H1 (cell line): Measurements from ENCODE around the gene GDE1. TPM values are rescaled to one million over a fixed set of nuclear protein-coding genes. Genes with fewer than 3 reads are reported as not detected.

ENCODE experiments used
- CTCF ChIA-PET: fragments of 300-600 bp; sonication (Branson Sonifier 250); formaldehyde crosslinking; loops from one replicate; lab custom pipeline; 2021; ENCODE audit not compliant: partially characterized antibody; lab: Charles Lee
- POLR2A ChIA-PET: fragments of 300-600 bp; sonication (Branson Sonifier 250); formaldehyde crosslinking; loops from one replicate; lab custom pipeline; 2021; ENCODE audit warnings: inconsistent platforms; ENCODE audit not compliant: partially characterized antibody; lab: Charles Lee
- DNase-seq, 2 experiments: peaks; one replicate each; pipeline versions ENCODE4 v3.0.0 to v3.0.0-alpha.2; 2010 to 2022; ENCODE audit warnings: low spot score in 2 of 2, low read depth in 1 of 2, mixed read lengths in 1 of 2
- FAIRE-seq: peaks from 2 replicates; lab custom pipeline; 2011; peaks lifted over from hg19 to GRCh38; lab: Jason Lieb, UNC
- H2AFZ ChIP-seq: 2 replicates; pipeline ENCODE4 v1.8.1; 2012; ENCODE audit warnings: low read length, inconsistent platforms
- H2AK5ac ChIP-seq: 2 replicates; pipeline ENCODE4 v1.6.1; 2013; ENCODE audit warnings: low read depth, low read length
- H2BK120ac ChIP-seq: replicated peaks from 2 replicates; pipeline ENCODE3; 2013; ENCODE audit warnings: low read depth, low read length, inconsistent platforms
- H2BK12ac ChIP-seq: 2 replicates; pipeline ENCODE4 v1.6.1; 2013; ENCODE audit warnings: low read depth, low read length
- H2BK15ac ChIP-seq: 2 replicates; pipeline ENCODE4 v1.6.1; 2013; ENCODE audit warnings: low read length
- H2BK20ac ChIP-seq: 2 replicates; pipeline ENCODE4 v1.6.1; 2013; ENCODE audit warnings: low read length
- H2BK5ac ChIP-seq: 2 replicates; pipeline ENCODE4 v1.6.1; 2013; ENCODE audit warnings: low read depth, low read length
- H3K14ac ChIP-seq: 2 replicates; pipeline ENCODE4 v1.6.1; 2013; ENCODE audit warnings: inconsistent platforms; ENCODE audit not compliant: insufficient read length
- H3K18ac ChIP-seq: 2 replicates; pipeline ENCODE4 v1.6.1; 2013; ENCODE audit warnings: low read length; ENCODE audit errors: extremely low read depth
- H3K23ac ChIP-seq: 2 replicates; pipeline ENCODE4 v1.6.1; 2013; ENCODE audit warnings: inconsistent platforms; ENCODE audit not compliant: insufficient read length
- H3K23me2 ChIP-seq: 2 replicates; pipeline ENCODE4 v1.6.1; 2013; ENCODE audit warnings: low read depth, low read length
- H3K27ac ChIP-seq: 2 replicates; pipeline ENCODE4 v1.6.1; 2011; ENCODE audit warnings: low read depth, low read length, inconsistent platforms
- H3K27me3 ChIP-seq, 4 experiments: replicated peaks in 1 of 4; 1 replicate in 1 of 4; 2 replicates in 3 of 4; pipeline versions ENCODE4 v1.6.1 to v1.8.1; 2011 to 2013; ENCODE audit warnings: low read length in 3 of 4, mild to moderate bottlenecking in 3 of 4, inconsistent platforms in 2 of 4, mixed read lengths in 2 of 4, moderate library complexity in 1 of 4; ENCODE audit not compliant: control insufficient read depth in 3 of 4, insufficient read depth in 3 of 4; ENCODE audit errors: extremely low read depth in 1 of 4
- H3K36me3 ChIP-seq, 4 experiments: 2 replicates each; pipeline versions ENCODE4 v1.6.1 to v1.8.1; 2011 to 2013; ENCODE audit warnings: mild to moderate bottlenecking in 4 of 4, low read length in 3 of 4, moderate library complexity in 2 of 4, control low read depth in 1 of 4, inconsistent platforms in 1 of 4; ENCODE audit not compliant: insufficient read depth in 4 of 4, control insufficient read depth in 2 of 4
- H3K4ac ChIP-seq: replicated peaks from 2 replicates; pipeline ENCODE3; 2013; ENCODE audit warnings: low read length, low read depth, mixed read lengths, inconsistent platforms; ENCODE audit not compliant: insufficient read length
- H3K4me1 ChIP-seq, 4 experiments: replicated peaks in 1 of 4; 1 replicate in 1 of 4; 2 replicates in 3 of 4; pipeline versions ENCODE4 v1.6.1 to v1.8.1; 2011 to 2013; ENCODE audit warnings: low read length in 3 of 4, inconsistent platforms in 2 of 4, mixed read lengths in 1 of 4; ENCODE audit not compliant: insufficient read depth in 4 of 4, control insufficient read depth in 3 of 4
- H3K4me2 ChIP-seq, 2 experiments: 2 replicates each; pipeline versions ENCODE4 v1.6.1 to v1.8.1; 2011 to 2013; ENCODE audit warnings: low read depth in 2 of 2, low read length in 2 of 2, control low read depth in 1 of 2, inconsistent platforms in 1 of 2, mild to moderate bottlenecking in 1 of 2; ENCODE audit not compliant: insufficient read depth in 1 of 2
- H3K4me3 ChIP-seq, 4 experiments: fragments of 200-600, 300-600 bp in 1 of 4; sonication (generic), shearing (Covaris generic), sonication (Bioruptor Twin) in 1 of 4; 2 replicates each; pipeline versions ENCODE4 v1.5.1 to v1.8.1; 2011 to 2016; ENCODE audit warnings: low read length in 4 of 4, low read depth in 3 of 4, control low read depth in 2 of 4, inconsistent platforms in 2 of 4, mild to moderate bottlenecking in 2 of 4, mixed read lengths in 1 of 4, moderate library complexity in 1 of 4; ENCODE audit not compliant: insufficient read depth in 2 of 4; ENCODE audit errors: extremely low read depth in 1 of 4
- H3K56ac ChIP-seq: replicated peaks from 2 replicates; pipeline ENCODE3; 2013; ENCODE audit warnings: low read depth, mild to moderate bottlenecking, mixed read lengths, low read length, inconsistent platforms; ENCODE audit not compliant: insufficient read length
- H3K79me1 ChIP-seq: 2 replicates; pipeline ENCODE4 v1.6.1; 2013; ENCODE audit warnings: low read depth, low read length, control low read depth
- H3K79me2 ChIP-seq, 2 experiments: 2 replicates each; pipeline versions ENCODE4 v1.6.1 to v1.8.1; 2012 to 2013; ENCODE audit warnings: low read length in 2 of 2, mild to moderate bottlenecking in 2 of 2, inconsistent platforms in 1 of 2; ENCODE audit not compliant: insufficient read depth in 2 of 2, control insufficient read depth in 1 of 2
- H3K9ac ChIP-seq, 4 experiments: replicated peaks in 1 of 4; 1 replicate in 1 of 4; 2 replicates in 3 of 4; pipeline versions ENCODE4 v1.6.1 to v1.8.1; 2011 to 2013; ENCODE audit warnings: low read depth in 3 of 4, low read length in 3 of 4, control low read depth in 2 of 4, mild to moderate bottlenecking in 2 of 4, moderate library complexity in 2 of 4, inconsistent platforms in 1 of 4; ENCODE audit errors: extremely low read depth in 1 of 4
- H3K9me3 ChIP-seq, 2 experiments: 2 replicates each; pipeline versions ENCODE4 v1.6.1 to v1.8.1; 2012 to 2013; ENCODE audit warnings: mild to moderate bottlenecking in 2 of 2, moderate library complexity in 2 of 2, control low read depth in 1 of 2, inconsistent platforms in 1 of 2, low read depth in 1 of 2, low read length in 1 of 2, mixed read lengths in 1 of 2; ENCODE audit not compliant: insufficient read depth in 2 of 2
- H4K20me1 ChIP-seq, 2 experiments: replicated peaks in 1 of 2; 2 replicates each; pipeline versions ENCODE3 to v1.8.1; 2011 to 2013; ENCODE audit warnings: inconsistent platforms in 2 of 2, low read length in 2 of 2, mild to moderate bottlenecking in 1 of 2; ENCODE audit not compliant: insufficient read depth in 2 of 2, control insufficient read depth in 1 of 2
- H4K5ac ChIP-seq: 2 replicates; pipeline ENCODE4 v1.6.1; 2013; ENCODE audit warnings: low read length, low read depth, mixed read lengths, inconsistent platforms; ENCODE audit not compliant: insufficient read length
- H4K8ac ChIP-seq: 2 replicates; pipeline ENCODE4 v1.8.0; 2013; ENCODE audit warnings: mild to moderate bottlenecking, moderate library complexity, low read length, inconsistent platforms; ENCODE audit not compliant: insufficient read depth; ENCODE audit errors: extremely low read depth
- H4K91ac ChIP-seq: replicated peaks from 2 replicates; pipeline ENCODE3; 2013; ENCODE audit warnings: low read length, mixed read lengths, inconsistent platforms; ENCODE audit not compliant: insufficient read length
- BCL11A ChIP-seq, 2 experiments: IDR thresholded peaks; one replicate each; pipeline ENCODE4 v1.6.1; 2011; ENCODE audit warnings: low read depth in 2 of 2, low read length in 2 of 2, mild to moderate bottlenecking in 2 of 2
- BRCA1 ChIP-seq: IDR thresholded peaks from 2 replicates; pipeline ENCODE4 v1.6.1; 2012; ENCODE audit warnings: low read depth, low read length, improper control_type of control experiment
- CBX5 ChIP-seq: fragments of 300-800, 300-1000 bp; sonication (generic); IDR thresholded peaks from 2 replicates; pipeline ENCODE4 v1.7.1; 2016; ENCODE audit warnings: antibody characterized with exemption, low read length, low read depth
- CREB1 ChIP-seq: IDR thresholded peaks from 2 replicates; pipeline ENCODE4 v1.6.1; 2012; ENCODE audit warnings: inconsistent platforms
- GTF2F1 ChIP-seq: IDR thresholded peaks from 2 replicates; pipeline ENCODE4 v1.6.1; 2012; ENCODE audit warnings: low read depth, low read length, improper control_type of control experiment, borderline replicate concordance
- JUN ChIP-seq: IDR thresholded peaks from 2 replicates; pipeline ENCODE4 v1.6.1; 2011; ENCODE audit warnings: low read depth, mild to moderate bottlenecking, improper control_type of control experiment, low read length
- KDM4A ChIP-seq: IDR thresholded peaks from one replicate; pipeline ENCODE4 v1.7.1; 2012; ENCODE audit warnings: low read depth, mild to moderate bottlenecking, moderate library complexity, low read length, inconsistent platforms; ENCODE audit not compliant: severe bottlenecking
- KDM5A ChIP-seq: fragments of 200-600 bp; IDR thresholded peaks from 2 replicates; pipeline ENCODE4 v1.7.1; 2012; ENCODE audit warnings: mild to moderate bottlenecking, low read length, inconsistent platforms, mixed read lengths
- MAFK ChIP-seq: IDR thresholded peaks from 2 replicates; pipeline ENCODE4 v1.6.1; 2012; ENCODE audit warnings: low read depth, mild to moderate bottlenecking, improper control_type of control experiment, low read length
- POLR2A ChIP-seq, 2 experiments: IDR thresholded peaks; 1 replicate in 1 of 2; 2 replicates in 1 of 2; pipeline ENCODE4 v1.6.1; 2011; ENCODE audit warnings: low read depth in 2 of 2, low read length in 2 of 2, mild to moderate bottlenecking in 2 of 2; ENCODE audit errors: control extremely low read depth in 1 of 2
- POU5F1 ChIP-seq: IDR thresholded peaks from 2 replicates; pipeline ENCODE4 v1.6.1; 2011; ENCODE audit warnings: low read depth, mild to moderate bottlenecking, low read length, moderate library complexity
- RAD21 ChIP-seq, 2 experiments: IDR thresholded peaks in 1 of 2; conservative IDR thresholded peaks in 1 of 2; 2 replicates each; pipeline ENCODE4 v1.6.1; 2011; ENCODE audit warnings: low read depth in 2 of 2, low read length in 2 of 2, improper control_type of control experiment in 1 of 2, inconsistent platforms in 1 of 2, mild to moderate bottlenecking in 1 of 2, moderate library complexity in 1 of 2
- SIX5 ChIP-seq: IDR thresholded peaks from 2 replicates; pipeline ENCODE4 v1.6.1; 2011; ENCODE audit warnings: mild to moderate bottlenecking, low read depth, low read length
- TCF12 ChIP-seq: IDR thresholded peaks from 2 replicates; pipeline ENCODE4 v1.6.1; 2011; ENCODE audit warnings: low read depth, mild to moderate bottlenecking, low read length
- WGBS, 2 experiments: shearing (Covaris generic) in 1 of 2; methylation state at CpG; one replicate each; pipeline versions ENCODE4 v1.1.6 to v1.1.7; 2013 to 2015; ENCODE audit warnings: low lambda C conversion rate in 2 of 2, mixed read lengths in 2 of 2, inconsistent platforms in 1 of 2, low coverage in 1 of 2, missing lambda C conversion rate in 1 of 2; ENCODE audit not compliant: insufficient replicate concordance in 2 of 2, insufficient coverage in 1 of 2, insufficient read length in 1 of 2; ENCODE audit errors: extremely low coverage in 1 of 2, missing lambda C conversion rate in 1 of 2; 5-methylcytosine and 5-hydroxymethylcytosine counted together
- polyA plus RNA-seq, 7 experiments: library from polyadenylated mRNA; depleted of rRNA in 3 of 7; stranded (reverse) in 5 of 7; unstranded in 2 of 7; fragments of >200 nt in 5 of 7; fragments of 200-250 nt in 2 of 7; gene quantifications; 1 replicate in 5 of 7; 2 replicates in 1 of 7; 4 replicates in 1 of 7; pipeline versions ENCODE4 v1.2.1 to v1.2.3, GENCODE V29; 2011 to 2013; ENCODE audit warnings: missing spikeins in 2 of 7, mixed read lengths in 2 of 7
- total RNA-seq: library from RNA; stranded (reverse); fragmentation: NEBNext Ultra II Directional; extraction: Animal tissue kit (Norgen Biotek cat#: 25700); gene quantifications from 2 replicates; pipeline ENCODE4 v1.2.1, GENCODE V29; 2021

The GDE1 gene
- total and polyA plus RNA-seq, 2 of the 8 experiments (the other 6 are each of a cell fraction or from before 2014, with no cell fraction given) = 29.2 to 70.8 TPM

- H3K18ac ChIP-seq = no peak overlapping the region
- ChIA-PET CTCF (interaction anchor here (0.6 kb wide), 1 partner anchor 12 kb away, joined by 3 read pairs; no protein-coding TSS in a partner anchor), POLR2A (no interaction called here)
- no peak overlapping the region for H4K8ac ChIP-seq
- H3K27ac ChIP-seq = no peak overlapping the region
- no peak overlapping the region for H2AFZ ChIP-seq
- no peak overlapping the region for H4K91ac ChIP-seq
- H2BK15ac ChIP-seq = no peak overlapping the region
- peaks cover 5% of the 10 kb centered on the region for H3K23me2 ChIP-seq
- no peak overlapping the region for H2BK120ac ChIP-seq
- no peak overlapping the region for H2BK12ac ChIP-seq
- no peaks in the 10 kb centered on the region for H3K27me3 ChIP-seq
- no peak overlapping the region for H3K56ac ChIP-seq
- WGBS, 2 experiments = 91% methylated on average over 1 of the region's 1 CpG; no CpG with 5 or more reads in 1 of the 2 experiments
- DNase-seq (no peak), FAIRE-seq (no peak)
- H3K23ac ChIP-seq = no peak overlapping the region
- H3K4me1 ChIP-seq = peaks cover 5 to 16% (median 8%) of the 10 kb centered on the region in 4 experiments; a peak in 6 of 7 replicates
- H3K4me2 ChIP-seq = no peak overlapping the region
- H4K5ac ChIP-seq = no peak overlapping the region
- no peak overlapping the region; a peak in 1 of 7 replicates for H3K9ac ChIP-seq
- no peak overlapping the region for H3K14ac ChIP-seq
- peaks cover 0 to 19% (median 11%) of the 10 kb centered on the region in 4 experiments; a peak in 4 of 8 replicates for H3K36me3 ChIP-seq
- no peak overlapping the region for H2AK5ac ChIP-seq
- no peaks in the 10 kb centered on the region for H3K9me3 ChIP-seq
- H3K79me1 ChIP-seq = peaks cover 5% of the 10 kb centered on the region; the same call in 1 of the 2 replicates
- H3K4me3 ChIP-seq = no peak overlapping the region
- H4K20me1 ChIP-seq = no peaks in the 10 kb centered on the region
- no peak overlapping the region for H2BK5ac ChIP-seq
- no peak overlapping the region for H3K4ac ChIP-seq
- H2BK20ac ChIP-seq = no peak overlapping the region
- H3K79me2 ChIP-seq = peaks cover 0 to 27% of the 10 kb centered on the region in 2 experiments; a peak in 3 of 4 replicates
- TF ChIP-seq MAFK (no peak), TCF12 (no peak), BCL11A (IDR thresholded peaks at IDR 0.05; ENCODE audit: low read depth in 2 of 2, low read length in 2 of 2) (no peak), CBX5 (no peak), RAD21 (IDR thresholded peaks at IDR 0.05 in 1 of 2, conservative IDR thresholded peaks at IDR 0.05 in 1 of 2; ENCODE audit: low read depth in 2 of 2, low read length in 2 of 2) (no peak), POLR2A (IDR thresholded peaks at IDR 0.05; ENCODE audit: control extremely low read depth in 1 of 2, low read depth in 2 of 2, low read length in 2 of 2) (no peak), KDM5A (no peak), GTF2F1 (no peak), CREB1 (no peak), SIX5 (no peak), POU5F1 (no peak), JUN (no peak), KDM4A (no peak), BRCA1 (no peak)
Observed at GRCh38 chr16:19527161-19527560, 5.3 kb upstream of the GDE1 start.
